ENCODE data around the gene HES1.

Gene HES1

DNA sequence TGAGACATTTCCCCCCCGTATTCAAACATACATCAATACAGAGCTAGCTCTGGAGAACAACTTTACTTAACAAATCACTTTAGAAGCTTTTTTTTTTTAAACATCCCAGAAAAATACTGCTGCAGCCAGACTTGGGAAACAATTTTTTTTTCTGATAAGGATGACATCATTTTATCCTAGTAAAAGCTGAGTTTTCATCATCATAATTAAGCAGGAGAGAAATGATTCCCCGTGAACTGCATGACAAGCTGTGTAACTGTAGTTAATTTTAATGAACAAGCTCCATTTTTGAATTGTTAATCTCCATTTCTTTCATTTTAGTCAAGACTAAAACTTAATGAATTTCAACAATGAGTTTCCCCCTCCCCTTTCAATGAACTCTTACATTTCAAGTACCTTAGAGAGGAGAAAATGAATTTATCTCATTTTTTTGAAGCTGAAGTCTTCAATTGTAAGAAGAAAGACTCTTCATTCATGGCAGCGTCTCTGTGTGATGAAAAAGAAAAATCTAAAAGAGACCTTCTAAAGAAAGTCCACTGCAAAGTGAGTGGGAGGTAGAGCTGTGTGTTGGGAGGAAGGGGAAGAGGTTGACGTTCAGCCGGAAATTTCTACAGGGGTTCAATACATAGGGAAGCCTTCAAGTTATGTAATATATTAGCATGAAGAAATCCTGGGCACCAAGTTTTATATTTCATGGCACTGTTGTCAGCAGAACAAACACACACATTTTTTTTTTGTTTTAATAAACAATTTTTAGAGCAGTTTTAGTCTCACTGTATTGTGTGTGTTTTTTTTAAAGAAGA lies 31.7 kb downstream of the HES1 start:
- no peak for DNase-seq (ENCODE audit: low read depth)

GRCh38 chr3:194168994-194169393 lies 33.0 kb downstream of the HES1 start:
- no peak for DNase-seq (ENCODE audit: low read depth)

DNA sequence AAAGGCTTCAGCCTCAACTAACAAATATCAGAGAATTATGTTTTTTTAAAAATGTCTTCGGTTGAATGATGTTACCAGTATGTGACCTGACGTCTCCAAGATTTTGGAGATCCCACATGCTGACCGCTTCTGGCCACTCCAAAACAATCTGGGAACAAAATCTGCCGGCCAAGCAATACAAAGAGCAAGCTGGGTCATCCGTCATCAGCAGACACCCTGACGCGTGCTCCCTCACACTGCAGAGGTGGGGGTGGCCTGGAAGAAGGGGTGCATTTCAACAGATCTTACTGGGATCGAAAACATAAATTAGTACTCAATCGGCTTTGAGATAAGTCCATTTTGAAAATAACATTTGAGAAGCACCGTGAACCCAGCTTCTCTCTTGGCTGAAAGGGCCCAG lies 33.6 kb downstream of the HES1 start:
- DNase-seq (ENCODE audit: low read depth): no peak

DNA sequence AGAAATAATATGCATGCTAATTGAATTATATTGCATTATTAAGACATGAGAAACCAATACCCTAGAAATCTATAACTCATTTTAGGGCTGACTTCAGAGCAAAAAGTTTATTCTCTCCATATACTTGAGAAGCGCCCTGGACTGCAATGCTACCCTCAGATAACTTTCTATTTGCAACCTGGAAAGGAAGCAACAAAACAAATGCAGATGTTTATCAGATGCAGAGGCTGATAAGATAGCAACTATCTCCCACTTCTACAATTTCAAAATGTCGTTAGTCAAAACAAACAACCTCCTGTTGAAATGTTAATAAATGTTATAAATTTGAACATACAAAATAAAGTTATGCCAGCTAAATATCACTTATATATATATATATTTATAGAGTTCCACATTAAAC lies 34.8 kb downstream of the HES1 start:
- DNase-seq (ENCODE audit: low read depth): no peak

DNA sequence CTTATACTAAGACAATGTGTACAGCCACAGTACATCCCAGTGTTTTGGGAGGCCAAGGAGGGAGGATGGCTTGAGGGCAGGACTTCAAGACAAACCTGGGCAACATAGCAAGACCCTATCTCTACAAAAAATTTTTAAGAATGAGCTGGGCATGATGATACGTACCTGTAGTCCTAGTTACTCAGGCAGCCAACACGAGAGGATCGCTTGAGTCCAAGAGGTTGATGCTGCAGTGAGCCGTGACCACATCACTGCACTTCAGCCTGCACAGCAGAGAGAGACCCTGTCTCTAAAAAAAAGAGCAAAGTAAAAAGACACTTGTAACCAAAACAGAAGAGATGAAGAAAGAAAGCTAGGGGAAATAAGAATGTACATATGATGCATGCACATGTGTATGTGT lies 38.5 kb downstream of the HES1 start:
- DNase-seq (ENCODE audit: low read depth): no peak

DNA sequence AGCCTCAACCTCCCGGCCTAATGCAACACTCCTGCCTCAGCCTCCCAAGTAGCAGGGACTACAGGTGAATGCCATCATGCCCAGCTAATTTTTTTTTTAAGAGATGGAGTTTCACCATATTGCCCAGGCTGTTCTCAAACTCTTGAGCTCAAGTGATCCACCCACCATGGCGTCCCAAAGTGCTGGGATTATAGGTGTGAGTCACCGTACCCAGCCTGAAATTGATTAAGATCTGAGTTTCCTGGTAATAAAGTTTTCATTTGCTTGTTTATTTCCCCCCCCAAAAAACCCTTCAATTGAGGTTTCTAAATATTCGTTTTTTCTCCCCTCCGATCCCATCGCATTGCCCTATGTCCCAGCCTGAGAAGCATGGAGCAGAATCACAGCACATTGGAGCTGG lies 39.0 kb downstream of the HES1 start:
- no peak for DNase-seq (ENCODE audit: low read depth)

- no peak for DNase-seq (ENCODE audit: low read depth)
Observed at GRCh38 chr3:194176274-194176991, 40.5 kb downstream of the HES1 start.

GRCh38 chr3:194177141-194177540 lies 41.2 kb downstream of the HES1 start:
- DNase-seq (ENCODE audit: low read depth): no peak

DNA sequence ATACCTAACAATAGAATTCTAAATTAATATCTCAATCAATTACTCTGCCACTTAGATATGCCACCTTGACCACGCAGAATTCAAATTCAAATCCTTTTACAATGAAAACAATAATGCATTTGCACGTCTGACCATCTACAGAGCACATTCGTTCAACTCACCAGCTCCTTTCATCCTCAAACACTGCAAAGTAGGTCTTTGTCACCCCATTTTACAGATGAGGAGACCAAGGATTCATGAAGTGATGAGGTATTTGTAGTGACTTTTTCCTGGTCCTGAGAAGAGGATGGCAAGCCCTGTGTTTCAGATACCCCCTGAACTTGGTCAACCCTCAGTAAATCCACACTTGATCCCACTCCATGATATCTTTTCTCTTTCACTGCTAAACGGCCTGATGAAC lies 42.2 kb downstream of the HES1 start:
- no peak for DNase-seq (ENCODE audit: low read depth)

DNA sequence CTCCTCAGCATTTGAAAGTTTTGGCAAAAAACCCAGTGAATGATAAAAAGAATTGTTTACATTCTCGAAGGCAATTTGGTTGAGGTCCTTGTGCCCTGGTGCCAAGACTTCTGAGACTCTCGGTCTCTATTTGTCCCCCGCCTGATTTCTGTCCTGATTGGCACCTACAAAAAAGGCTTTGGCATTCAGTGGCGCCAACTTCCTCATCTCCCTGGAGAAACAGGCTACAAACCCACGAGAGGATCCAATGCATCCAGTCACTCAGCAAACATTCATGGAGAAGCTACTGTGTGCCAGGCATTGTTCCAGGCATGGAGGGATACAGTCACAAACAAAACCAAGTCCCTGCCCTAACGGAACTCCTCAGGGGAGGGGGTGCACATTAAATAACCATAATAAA lies 42.7 kb downstream of the HES1 start:
- DNase-seq (ENCODE audit: low read depth): no peak

DNA sequence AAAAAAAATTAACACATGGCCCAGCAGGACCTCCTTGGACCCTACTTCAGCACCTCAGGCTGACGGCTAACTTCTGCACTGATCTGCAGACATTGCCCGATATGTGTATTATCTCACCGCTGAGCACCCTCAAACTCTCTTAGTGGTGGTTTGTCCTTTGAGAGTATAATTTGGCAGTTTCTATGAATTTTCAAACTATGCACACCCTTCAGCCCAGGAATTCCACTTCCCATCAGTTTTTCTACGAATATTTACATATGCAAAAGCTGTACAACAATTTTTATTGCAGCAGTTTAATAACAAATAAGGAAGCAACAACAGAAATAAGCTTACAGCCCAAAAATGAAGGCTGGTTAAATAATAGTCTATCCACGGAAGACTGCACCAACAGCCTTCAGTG lies 44.6 kb downstream of the HES1 start:
- DNase-seq (ENCODE audit: low read depth): no peak

- no peak for DNase-seq (ENCODE audit: low read depth)
Observed at GRCh38 chr3:194181612-194182529, 45.9 kb downstream of the HES1 start.

GRCh38 chr3:194183271-194183670 lies 47.3 kb downstream of the HES1 start:
- DNase-seq (ENCODE audit: low read depth): no peak

- DNase-seq (ENCODE audit: low read depth): no peak
Observed at GRCh38 chr3:194184265-194184751, 48.4 kb downstream of the HES1 start.

- DNase-seq (ENCODE audit: low read depth): no peak
Observed at GRCh38 chr3:194184801-194185200, 48.9 kb downstream of the HES1 start.

- DNase-seq (ENCODE audit: low read depth): no peak
Observed at GRCh38 chr3:194185221-194185620, 49.3 kb downstream of the HES1 start.

GRCh38 chr3:194187233-194187944 lies 51.4 kb downstream of the HES1 start:
- DNase-seq (ENCODE audit: low read depth): no peak
